ENCODE measurements around the gene CD22. TPM values are rescaled to one million over a fixed set of nuclear protein-coding genes. Genes with fewer than 3 reads are reported as not detected.

CD22 gene
- total RNA-seq, 1 experiment from 2014 or later = not detected

DNA sequence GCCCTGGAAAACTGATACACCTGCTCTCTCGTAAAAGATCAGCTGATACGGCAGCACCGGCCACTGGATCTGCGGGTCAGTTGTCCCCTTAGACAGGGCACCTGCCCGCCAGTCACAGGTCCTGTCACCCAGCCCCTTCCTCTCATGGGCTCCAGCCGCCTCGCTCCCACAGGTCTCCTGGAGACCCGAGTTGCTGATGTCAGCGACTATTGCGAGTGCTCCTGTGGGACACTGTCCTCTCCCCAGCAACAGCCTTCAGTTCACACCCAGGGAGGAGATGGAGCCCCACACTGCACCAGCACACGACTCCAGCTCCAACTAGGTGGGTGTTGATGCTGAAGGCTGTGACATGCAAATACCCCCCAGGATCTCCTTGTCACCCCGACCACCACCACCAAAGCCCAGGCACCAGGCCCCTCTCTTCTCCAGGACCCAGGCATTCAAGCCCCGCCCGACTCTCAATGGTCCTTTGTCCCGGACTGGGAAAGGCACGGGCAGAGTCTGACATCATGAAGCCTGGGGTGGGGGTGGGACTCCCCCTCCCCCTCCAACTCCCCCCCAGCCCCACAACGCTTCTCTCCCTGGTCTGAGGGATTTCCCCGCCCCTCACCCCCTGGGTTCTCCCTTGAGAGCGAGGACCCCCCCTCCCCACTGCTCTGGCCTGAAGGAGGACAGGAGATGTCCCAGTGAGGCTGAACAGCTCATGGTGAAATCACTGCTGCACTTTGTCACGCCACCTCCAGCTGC lies 38.4 kb upstream of the CD22 start:
- Histone ChIP-seq H3K27me3 (replicated peaks; ENCODE audit: control insufficient read depth, insufficient read depth, low read length) (no peaks in the 10 kb centered on the region; the same call in 1 of the 2 replicates), H3K9me3 (no peaks in the 10 kb centered on the region), H3K4me1 (peaks cover 4% of the 10 kb centered on the region; the same call in 1 of the 2 replicates), H3K4me3 (ENCODE audit: low read depth, low read length) (no peak overlapping the region), H3K36me3 (ENCODE audit: control insufficient read depth, insufficient read depth, low read length) (no peaks in the 10 kb centered on the region)
- POLR2A ChIA-PET = no interaction called here
- Mint-ChIP-seq H3K36me3 (ENCODE audit: insufficient read depth, unreplicated experiment) (no peaks in the 10 kb centered on the region), H3K9me3 (ENCODE audit: unreplicated experiment) (no peaks in the 10 kb centered on the region), H3K27ac (ENCODE audit: unreplicated experiment) (no peak overlapping the region), H3K4me3 (ENCODE audit: unreplicated experiment) (no peak overlapping the region), H3K4me1 (ENCODE audit: low read depth, unreplicated experiment) (no peaks in the 10 kb centered on the region), H3K27me3 (ENCODE audit: insufficient read depth, unreplicated experiment) (peaks cover 7% of the 10 kb centered on the region)
- no peak for DNase-seq
- intact Hi-C loops (cut with micrococcal nuclease; ENCODE audit: unreplicated experiment) = no loop called here
- CTCF ChIA-PET = interaction anchor here (0.7 kb wide), 1 partner anchor 10 kb away, joined by 3 read pairs; no protein-coding TSS in a partner anchor
- BruUV-seq (replicated peaks) = no TSS peak
- no peak for TF ChIP-seq CTCF (IDR thresholded peaks at IDR 0.05; ENCODE audit: insufficient read depth in 1 of 2, low read depth in 1 of 2, low read length in 1 of 2, severe bottlenecking in 1 of 2, unreplicated experiment in 1 of 2)

GRCh38 chr19:35291259-35291658 lies 37.7 kb upstream of the CD22 start:
- Histone ChIP-seq H3K27me3 (replicated peaks; ENCODE audit: control insufficient read depth, insufficient read depth, low read length) (no peaks in the 10 kb centered on the region; the same call in 1 of the 2 replicates), H3K4me3 (ENCODE audit: low read depth, low read length) (no peak overlapping the region), H3K4me1 (peaks cover 4% of the 10 kb centered on the region; the same call in 1 of the 2 replicates), H3K9me3 (no peaks in the 10 kb centered on the region), H3K36me3 (ENCODE audit: control insufficient read depth, insufficient read depth, low read length) (no peaks in the 10 kb centered on the region)
- Mint-ChIP-seq H3K27me3 (ENCODE audit: insufficient read depth, unreplicated experiment) (peaks cover 7% of the 10 kb centered on the region), H3K36me3 (ENCODE audit: insufficient read depth, unreplicated experiment) (no peaks in the 10 kb centered on the region), H3K27ac (ENCODE audit: unreplicated experiment) (no peak overlapping the region), H3K4me3 (ENCODE audit: unreplicated experiment) (no peak overlapping the region), H3K9me3 (ENCODE audit: unreplicated experiment) (no peaks in the 10 kb centered on the region), H3K4me1 (ENCODE audit: low read depth, unreplicated experiment) (no peaks in the 10 kb centered on the region)
- CTCF ChIA-PET = no interaction called here
- BruUV-seq (replicated peaks) = no TSS peak
- intact Hi-C loops (cut with micrococcal nuclease; ENCODE audit: unreplicated experiment) = no loop called here
- no peak for DNase-seq
- no peak for TF ChIP-seq CTCF (IDR thresholded peaks at IDR 0.05; ENCODE audit: insufficient read depth in 1 of 2, low read depth in 1 of 2, low read length in 1 of 2, severe bottlenecking in 1 of 2, unreplicated experiment in 1 of 2)
- POLR2A ChIA-PET = interaction anchor here (0.9 kb wide), 1 partner anchor 139 kb away, joined by 3 read pairs; no protein-coding TSS in a partner anchor

GRCh38 chr19:35291916-35292315 lies 37.1 kb upstream of the CD22 start, which contains the start of gene MAG:
TSS of gene MAG (plus strand) at chr19:35292161. CDS start at chr19:35295409, 3,248 bp downstream.
- Mint-ChIP-seq H3K4me1 (ENCODE audit: low read depth, unreplicated experiment) (no peaks in the 10 kb centered on the region), H3K9me3 (ENCODE audit: unreplicated experiment) (no peaks in the 10 kb centered on the region), H3K4me3 (ENCODE audit: unreplicated experiment) (no peak within 1 kb of the TSS), H3K36me3 (ENCODE audit: insufficient read depth, unreplicated experiment) (no peaks in the 10 kb centered on the region), H3K27me3 (ENCODE audit: insufficient read depth, unreplicated experiment) (peaks cover 7% of the 10 kb centered on the region), H3K27ac (ENCODE audit: unreplicated experiment) (no peak within 1 kb of the TSS)
- intact Hi-C loops (cut with micrococcal nuclease; ENCODE audit: unreplicated experiment) = no loop called here
- Histone ChIP-seq H3K27me3 (replicated peaks; ENCODE audit: control insufficient read depth, insufficient read depth, low read length) (no peaks in the 10 kb centered on the region; the same call in 1 of the 2 replicates), H3K9me3 (no peaks in the 10 kb centered on the region), H3K36me3 (ENCODE audit: control insufficient read depth, insufficient read depth, low read length) (no peaks in the 10 kb centered on the region), H3K4me1 (peaks cover 4% of the 10 kb centered on the region; the same call in 1 of the 2 replicates), H3K4me3 (ENCODE audit: low read depth, low read length) (no peak within 1 kb of the TSS)
- POLR2A ChIA-PET = interaction anchor here (0.9 kb wide), 1 partner anchor 138 kb away, joined by 3 read pairs; no protein-coding TSS in a partner anchor
- DNase-seq = no peak
- CTCF ChIA-PET = interaction anchor here (0.6 kb wide), 2 partner anchors 14 to 615 kb away, joined by 3 to 4 read pairs; partner anchors contain the start of gene ZNF302
- TF ChIP-seq CTCF (IDR thresholded peaks at IDR 0.05; ENCODE audit: insufficient read depth in 1 of 2, low read depth in 1 of 2, low read length in 1 of 2, severe bottlenecking in 1 of 2, unreplicated experiment in 1 of 2) = no peak
- no TSS peak for BruUV-seq (replicated peaks)
